HepG2 (cell line): Measurements from ENCODE around the gene CAPRIN1. TPM values are rescaled to one million over a fixed set of nuclear protein-coding genes. Genes with fewer than 3 reads are reported as not detected.

Experiments used
- ARNTL ChIP-seq: sonication (generic); formaldehyde crosslinking; IDR thresholded peaks from 2 replicates; pipeline ENCODE4 v1.4.0; 2020; ENCODE audit warnings: mild to moderate bottlenecking, missing genetic modification reagents
- CBX5 ChIP-seq: sonication (generic); formaldehyde crosslinking; IDR thresholded peaks from 2 replicates; pipeline ENCODE4 v1.4.0; 2020; ENCODE audit warnings: missing genetic modification reagents, borderline replicate concordance
- ETV6 ChIP-seq: sonication (generic); formaldehyde crosslinking; conservative IDR thresholded peaks from 2 replicates; pipeline ENCODE4 v1.4.0; 2020; ENCODE audit warnings: missing genetic modification reagents
- KLF12 ChIP-seq: sonication (generic); formaldehyde crosslinking; IDR thresholded peaks from 2 replicates; pipeline ENCODE4 v1.4.0; 2020; ENCODE audit warnings: missing genetic modification reagents, borderline replicate concordance
- MBD4 ChIP-seq: IDR thresholded peaks from 2 replicates; pipeline ENCODE4 v1.6.1; 2012; ENCODE audit warnings: low read length, inconsistent platforms, borderline replicate concordance
- MED13 ChIP-seq: sonication (generic); formaldehyde crosslinking; IDR thresholded peaks from 2 replicates; pipeline ENCODE4 v1.5.0; 2020; ENCODE audit warnings: missing genetic modification reagents
- NFATC3 ChIP-seq: sonication (generic); formaldehyde crosslinking; IDR thresholded peaks from 2 replicates; pipeline ENCODE4 v1.5.1; 2020; ENCODE audit warnings: mild to moderate bottlenecking, missing genetic modification reagents
- REL ChIP-seq: sonication (generic); formaldehyde crosslinking; conservative IDR thresholded peaks from 2 replicates; pipeline ENCODE4 v1.8.0; 2022; ENCODE audit warnings: mild to moderate bottlenecking, missing genetic modification reagents, moderate library complexity
- SAP130 ChIP-seq: IDR thresholded peaks from 2 replicates; pipeline ENCODE4 v1.6.1; 2016; ENCODE audit warnings: low read depth
- ZBTB10 ChIP-seq: sonication (generic); formaldehyde crosslinking; IDR thresholded peaks from 2 replicates; pipeline ENCODE4 v1.4.0; 2020; ENCODE audit warnings: missing genetic modification reagents, borderline replicate concordance
- ZBTB33 ChIP-seq: sonication (generic); formaldehyde crosslinking; IDR thresholded peaks from 2 replicates; pipeline ENCODE4 v1.4.0; 2020; ENCODE audit warnings: missing genetic modification reagents
- ZBTB4 ChIP-seq: sonication (generic); formaldehyde crosslinking; IDR thresholded peaks from 2 replicates; pipeline ENCODE4 v1.4.0; 2020; ENCODE audit warnings: missing genetic modification reagents, mild to moderate bottlenecking, borderline replicate concordance
- ZNF12 ChIP-seq: sonication (generic); formaldehyde crosslinking; IDR thresholded peaks from 2 replicates; pipeline ENCODE4 v1.5.0; 2020; ENCODE audit warnings: missing genetic modification reagents
- ZNF382 ChIP-seq: sonication (generic); formaldehyde crosslinking; IDR thresholded peaks from 2 replicates; pipeline ENCODE4 v1.5.0; 2020; ENCODE audit warnings: missing genetic modification reagents, mild to moderate bottlenecking, borderline replicate concordance
- ZNF546 ChIP-seq: sonication (generic); formaldehyde crosslinking; conservative IDR thresholded peaks from 2 replicates; pipeline ENCODE4 v1.8.1; 2023; ENCODE audit warnings: mild to moderate bottlenecking, missing genetic modification reagents
- ZNF816 ChIP-seq: sonication (generic); formaldehyde crosslinking; IDR thresholded peaks from 2 replicates; pipeline ENCODE4 v1.8.0; 2022; ENCODE audit warnings: missing genetic modification reagents, mild to moderate bottlenecking, borderline replicate concordance
- ZSCAN20 ChIP-seq: sonication (generic); formaldehyde crosslinking; IDR thresholded peaks from 2 replicates; pipeline ENCODE4 v1.4.0; 2020; ENCODE audit warnings: missing genetic modification reagents, mild to moderate bottlenecking, borderline replicate concordance
- ZSCAN30 ChIP-seq: sonication (generic); formaldehyde crosslinking; IDR thresholded peaks from 2 replicates; pipeline ENCODE4 v1.5.0; 2020; ENCODE audit warnings: mild to moderate bottlenecking, missing genetic modification reagents
- polyA plus RNA-seq, 8 experiments: library from polyadenylated mRNA; depleted of rRNA in 3 of 8; stranded (reverse) in 7 of 8; unstranded in 1 of 8; fragments of >200 nt; fragmentation: Illumina TruSeq in 4 of 8; extraction: Trizol in 4 of 8; gene quantifications; 2 replicates each; pipeline versions ENCODE4 v1.2.1 to v1.2.3, GENCODE V29; 2011 to 2016; ENCODE audit warnings: low read depth in 4 of 8, missing spikeins in 1 of 8, mixed read lengths in 1 of 8; ENCODE audit not compliant: insufficient read depth in 1 of 8
- total RNA-seq, 5 experiments: library from RNA; depleted of rRNA; stranded (reverse); fragments of >200 nt; fragmentation: Illumina TruSeq; extraction: Trizol; gene quantifications; 2 replicates each; pipeline ENCODE4 v1.2.3, GENCODE V29; 2016; ENCODE audit warnings: low read depth in 1 of 5
- TF ChIP-seq, protein P1 (sequence below): sonication (generic); formaldehyde crosslinking; IDR thresholded peaks from 2 replicates; pipeline ENCODE4 v1.8.0; 2022; ENCODE audit warnings: low read depth, missing genetic modification reagents
- TF ChIP-seq, protein P2 (sequence below): sonication (generic); formaldehyde crosslinking; IDR thresholded peaks from 2 replicates; pipeline ENCODE4 v1.5.0; 2020; ENCODE audit warnings: missing genetic modification reagents, mild to moderate bottlenecking, borderline replicate concordance

CAPRIN1 gene
- total and polyA plus RNA-seq, 2 of the 13 experiments (the other 11 are each of a cell fraction or from before 2014, with no cell fraction given), result 114 to 162 TPM

GRCh38 chr11:34051349-34052035, at the start of gene CAPRIN1 (continued):
- TF ChIP-seq ZNF816 (CRISPR knock-in tag) (no peak), KLF12 (no peak), MBD4 (no peak), ZBTB33 (no peak), ZNF546 (CRISPR knock-in tag) (no peak), ZSCAN20 (CRISPR knock-in tag) (no peak), ETV6 (no peak; the same call in 1 of the 2 replicates), ARNTL (CRISPR knock-in tag) (0 out of 2 replicates have a peak, but pooled peaks have one; percentile 26), ZNF12 (CRISPR knock-in tag) (no peak), ZSCAN30 (CRISPR knock-in tag) (no peak), ZBTB10 (CRISPR knock-in tag) (no peak; the same call in 1 of the 2 replicates), NFATC3 (no peak), ZBTB4 (CRISPR knock-in tag) (no peak), MED13 (CRISPR knock-in tag) (no peak; the same call in 1 of the 2 replicates), CBX5 (CRISPR knock-in tag) (no peak), SAP130 (CRISPR knock-in tag) (peak; percentile 57; the same call in 1 of the 2 replicates), REL (peak; percentile 73; the same call in 1 of the 2 replicates), ZNF382 (CRISPR knock-in tag) (no peak)
- TF ChIP-seq, protein P1, sequence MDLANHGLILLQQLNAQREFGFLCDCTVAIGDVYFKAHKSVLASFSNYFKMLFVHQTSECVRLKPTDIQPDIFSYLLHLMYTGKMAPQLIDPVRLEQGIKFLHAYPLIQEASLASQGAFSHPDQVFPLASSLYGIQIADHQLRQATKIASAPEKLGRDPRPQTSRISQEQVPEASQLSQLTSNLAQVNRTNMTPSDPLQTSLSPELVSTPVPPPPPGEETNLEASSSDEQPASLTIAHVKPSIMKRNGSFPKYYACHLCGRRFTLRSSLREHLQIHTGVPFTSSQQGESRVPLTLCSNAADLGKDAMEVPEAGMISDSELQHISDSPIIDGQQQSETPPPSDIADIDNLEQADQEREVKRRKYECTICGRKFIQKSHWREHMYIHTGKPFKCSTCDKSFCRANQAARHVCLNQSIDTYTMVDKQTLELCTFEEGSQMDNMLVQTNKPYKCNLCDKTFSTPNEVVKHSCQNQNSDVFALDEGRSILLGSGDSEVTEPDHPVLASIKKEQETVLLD (CRISPR knock-in tag), result peak; percentile 96
- TF ChIP-seq, protein P2, sequence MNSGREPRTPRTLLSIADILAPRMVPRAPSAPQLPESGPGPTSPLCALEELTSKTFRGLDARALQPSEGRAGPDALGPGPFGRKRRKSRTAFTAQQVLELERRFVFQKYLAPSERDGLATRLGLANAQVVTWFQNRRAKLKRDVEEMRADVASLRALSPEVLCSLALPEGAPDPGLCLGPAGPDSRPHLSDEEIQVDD, result peak; percentile 76; the same call in 1 of the 2 replicates
